HepG2 (cell line): Measurements from ENCODE around the gene GALR2. TPM values are rescaled to one million over a fixed set of nuclear protein-coding genes. Genes with fewer than 3 reads are reported as not detected.

Experiments
- CBX1 ChIP-seq: IDR thresholded peaks from one replicate; pipeline ENCODE4 v1.6.1; 2016; ENCODE audit warnings: antibody characterized with exemption, low read depth
- CC2D1A ChIP-seq: sonication (generic); formaldehyde crosslinking; IDR thresholded peaks from 2 replicates; pipeline ENCODE4 v1.8.1; 2023; ENCODE audit warnings: mild to moderate bottlenecking, missing genetic modification reagents
- DMAP1 ChIP-seq: IDR thresholded peaks from 2 replicates; pipeline ENCODE4 v1.6.1; 2016
- EHMT2 ChIP-seq: fragments of 200-600 bp; sonication (generic); IDR thresholded peaks from 2 replicates; pipeline ENCODE4 v1.7.0; 2017; ENCODE audit warnings: antibody characterized with exemption, low read depth, low read length, borderline replicate concordance
- HES4 ChIP-seq: sonication (generic); formaldehyde crosslinking; IDR thresholded peaks from 2 replicates; pipeline ENCODE4 v1.9.0; 2021; ENCODE audit warnings: mild to moderate bottlenecking, missing genetic modification reagents, borderline replicate concordance
- HOXA9 ChIP-seq: sonication (generic); formaldehyde crosslinking; IDR thresholded peaks from 2 replicates; pipeline ENCODE4 v1.8.1; 2022; ENCODE audit warnings: missing genetic modification reagents, mild to moderate bottlenecking, moderate library complexity, borderline replicate concordance
- HOXD1 ChIP-seq: sonication (generic); formaldehyde crosslinking; IDR thresholded peaks from 2 replicates; pipeline ENCODE4 v1.5.0; 2020; ENCODE audit warnings: missing genetic modification reagents
- KMT2B ChIP-seq: IDR thresholded peaks from 2 replicates; pipeline ENCODE4 v1.6.1; 2016; ENCODE audit warnings: missing genetic modification reagents, missing compliant biosample characterization
- NR2F1 ChIP-seq, 2 experiments: fragments of 450-650 bp in 1 of 2; formaldehyde crosslinking in 1 of 2; IDR thresholded peaks; 2 replicates each; pipeline versions ENCODE4 v1.5.0 to v1.6.1; 2016 to 2020; ENCODE audit warnings: mild to moderate bottlenecking in 1 of 2, missing compliant biosample characterization in 1 of 2, missing genetic modification reagents in 1 of 2, moderate library complexity in 1 of 2
- RBFOX2 ChIP-seq: fragments of 200-400 bp; formaldehyde crosslinking; IDR thresholded peaks from 2 replicates; pipeline ENCODE4 v1.6.1; 2017; ENCODE audit warnings: low read depth, mild to moderate bottlenecking, low read length
- SAFB2 ChIP-seq: sonication (generic); formaldehyde crosslinking; IDR thresholded peaks from 2 replicates; pipeline ENCODE4 v1.5.1; 2020; ENCODE audit warnings: missing genetic modification reagents, low read depth, mild to moderate bottlenecking, borderline replicate concordance
- SETDB1 ChIP-seq: sonication (generic); formaldehyde crosslinking; IDR thresholded peaks from 2 replicates; pipeline ENCODE4 v1.5.1; 2020; ENCODE audit warnings: missing genetic modification reagents, mild to moderate bottlenecking, borderline replicate concordance
- ZNF670 ChIP-seq: sonication (generic); formaldehyde crosslinking; IDR thresholded peaks from 2 replicates; pipeline ENCODE4 v1.8.0; 2022; ENCODE audit warnings: mild to moderate bottlenecking, missing genetic modification reagents, borderline replicate concordance
- polyA plus RNA-seq, 8 experiments: library from polyadenylated mRNA; depleted of rRNA in 3 of 8; stranded (reverse) in 7 of 8; unstranded in 1 of 8; fragments of >200 nt; fragmentation: Illumina TruSeq in 4 of 8; extraction: Trizol in 4 of 8; gene quantifications; 2 replicates each; pipeline versions ENCODE4 v1.2.1 to v1.2.3, GENCODE V29; 2011 to 2016; ENCODE audit warnings: low read depth in 4 of 8, missing spikeins in 1 of 8, mixed read lengths in 1 of 8; ENCODE audit not compliant: insufficient read depth in 1 of 8
- total RNA-seq, 5 experiments: library from RNA; depleted of rRNA; stranded (reverse); fragments of >200 nt; fragmentation: Illumina TruSeq; extraction: Trizol; gene quantifications; 2 replicates each; pipeline ENCODE4 v1.2.3, GENCODE V29; 2016; ENCODE audit warnings: low read depth in 1 of 5
- TF ChIP-seq, protein P1 (sequence below): conservative IDR thresholded peaks from 2 replicates; pipeline ENCODE4 v1.6.1; 2018; ENCODE audit warnings: missing genetic modification reagents
- TF ChIP-seq, protein P2 (sequence below): sonication (generic); formaldehyde crosslinking; IDR thresholded peaks from 2 replicates; pipeline ENCODE4 v1.5.1; 2020; ENCODE audit warnings: mild to moderate bottlenecking, missing genetic modification reagents, borderline replicate concordance
- TF ChIP-seq, protein P3 (sequence below): IDR thresholded peaks from 2 replicates; pipeline ENCODE4 v1.4.0; 2020; ENCODE audit warnings: mild to moderate bottlenecking, missing genetic modification reagents

GALR2 gene
- total and polyA plus RNA-seq, 2 of the 13 experiments (the other 11 are each of a cell fraction or from before 2014, with no cell fraction given) = 0.48 to 0.58 TPM

DNA sequence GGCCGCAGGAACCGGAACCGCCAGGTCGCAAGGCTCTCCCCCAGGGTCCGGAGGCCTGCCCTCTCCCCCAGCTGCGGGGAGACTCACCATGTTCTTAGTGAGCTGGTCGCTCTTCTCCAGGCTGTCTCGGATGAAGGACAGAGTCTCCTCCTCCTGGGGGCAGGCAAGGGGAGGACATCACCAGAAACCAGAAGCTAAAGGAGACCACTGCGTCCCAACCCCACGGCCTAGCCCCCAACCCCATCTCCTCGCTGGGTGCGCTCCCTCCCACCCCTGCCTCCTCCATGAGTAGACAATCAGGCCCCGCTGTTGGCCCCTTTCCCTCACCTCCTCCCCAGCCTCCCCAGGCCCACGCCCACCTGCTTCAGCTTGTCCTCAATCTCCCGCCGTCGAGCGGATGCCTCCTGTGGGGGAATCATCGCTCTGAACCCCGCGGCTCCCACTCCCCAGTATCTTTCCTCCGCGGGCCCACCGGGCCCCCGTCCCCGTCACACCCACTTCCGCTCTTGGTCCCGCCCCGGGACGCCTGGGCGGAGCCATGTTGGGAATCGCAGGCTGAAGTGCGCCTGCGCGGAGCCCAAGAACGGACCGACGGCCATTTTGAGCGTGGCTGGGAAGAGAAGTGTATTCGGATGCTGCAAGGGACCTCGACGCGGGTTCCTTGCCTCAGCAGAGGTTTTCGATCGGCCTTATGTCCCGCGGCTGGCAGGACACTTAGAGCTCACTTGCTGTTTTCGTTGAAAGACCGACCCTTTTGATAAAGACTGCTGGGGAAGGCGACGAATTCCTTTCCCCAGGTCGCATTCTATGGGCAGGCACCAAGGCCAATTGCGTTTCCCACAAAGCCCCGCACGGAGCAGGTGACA, 28.9 kb downstream of the GALR2 start, which contains the start of gene EXOC7 (continued):
- TF ChIP-seq NR2F1 (CRISPR knock-in tag; IDR thresholded peaks at IDR 0.05) (peak in 1 of 2 experiments; percentile 7; a peak in 1 of 4 replicates), HOXA9 (CRISPR knock-in tag) (no peak), CBX1 (peak; percentile 50), SETDB1 (CRISPR knock-in tag) (no peak), DMAP1 (CRISPR knock-in tag) (peak; percentile 88; the same call in 1 of the 2 replicates), HOXD1 (no peak), EHMT2 (0 out of 2 replicates have a peak, but pooled peaks have one; percentile 72), RBFOX2 (peak; percentile 94), SAFB2 (peak; percentile 73), KMT2B (CRISPR knock-in tag) (no peak), HES4 (CRISPR knock-in tag) (peak; percentile 34; the same call in 1 of the 2 replicates), CC2D1A (CRISPR knock-in tag) (no peak), ZNF670 (CRISPR knock-in tag) (peak; percentile 94)
- TF ChIP-seq, protein P1, sequence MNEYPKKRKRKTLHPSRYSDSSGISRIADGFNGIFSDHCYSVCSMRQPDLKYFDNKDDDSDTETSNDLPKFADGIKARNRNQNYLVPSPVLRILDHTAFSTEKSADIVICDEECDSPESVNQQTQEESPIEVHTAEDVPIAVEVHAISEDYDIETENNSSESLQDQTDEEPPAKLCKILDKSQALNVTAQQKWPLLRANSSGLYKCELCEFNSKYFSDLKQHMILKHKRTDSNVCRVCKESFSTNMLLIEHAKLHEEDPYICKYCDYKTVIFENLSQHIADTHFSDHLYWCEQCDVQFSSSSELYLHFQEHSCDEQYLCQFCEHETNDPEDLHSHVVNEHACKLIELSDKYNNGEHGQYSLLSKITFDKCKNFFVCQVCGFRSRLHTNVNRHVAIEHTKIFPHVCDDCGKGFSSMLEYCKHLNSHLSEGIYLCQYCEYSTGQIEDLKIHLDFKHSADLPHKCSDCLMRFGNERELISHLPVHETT = peak; percentile 70; the same call in 1 of the 2 replicates
- TF ChIP-seq, protein P2, sequence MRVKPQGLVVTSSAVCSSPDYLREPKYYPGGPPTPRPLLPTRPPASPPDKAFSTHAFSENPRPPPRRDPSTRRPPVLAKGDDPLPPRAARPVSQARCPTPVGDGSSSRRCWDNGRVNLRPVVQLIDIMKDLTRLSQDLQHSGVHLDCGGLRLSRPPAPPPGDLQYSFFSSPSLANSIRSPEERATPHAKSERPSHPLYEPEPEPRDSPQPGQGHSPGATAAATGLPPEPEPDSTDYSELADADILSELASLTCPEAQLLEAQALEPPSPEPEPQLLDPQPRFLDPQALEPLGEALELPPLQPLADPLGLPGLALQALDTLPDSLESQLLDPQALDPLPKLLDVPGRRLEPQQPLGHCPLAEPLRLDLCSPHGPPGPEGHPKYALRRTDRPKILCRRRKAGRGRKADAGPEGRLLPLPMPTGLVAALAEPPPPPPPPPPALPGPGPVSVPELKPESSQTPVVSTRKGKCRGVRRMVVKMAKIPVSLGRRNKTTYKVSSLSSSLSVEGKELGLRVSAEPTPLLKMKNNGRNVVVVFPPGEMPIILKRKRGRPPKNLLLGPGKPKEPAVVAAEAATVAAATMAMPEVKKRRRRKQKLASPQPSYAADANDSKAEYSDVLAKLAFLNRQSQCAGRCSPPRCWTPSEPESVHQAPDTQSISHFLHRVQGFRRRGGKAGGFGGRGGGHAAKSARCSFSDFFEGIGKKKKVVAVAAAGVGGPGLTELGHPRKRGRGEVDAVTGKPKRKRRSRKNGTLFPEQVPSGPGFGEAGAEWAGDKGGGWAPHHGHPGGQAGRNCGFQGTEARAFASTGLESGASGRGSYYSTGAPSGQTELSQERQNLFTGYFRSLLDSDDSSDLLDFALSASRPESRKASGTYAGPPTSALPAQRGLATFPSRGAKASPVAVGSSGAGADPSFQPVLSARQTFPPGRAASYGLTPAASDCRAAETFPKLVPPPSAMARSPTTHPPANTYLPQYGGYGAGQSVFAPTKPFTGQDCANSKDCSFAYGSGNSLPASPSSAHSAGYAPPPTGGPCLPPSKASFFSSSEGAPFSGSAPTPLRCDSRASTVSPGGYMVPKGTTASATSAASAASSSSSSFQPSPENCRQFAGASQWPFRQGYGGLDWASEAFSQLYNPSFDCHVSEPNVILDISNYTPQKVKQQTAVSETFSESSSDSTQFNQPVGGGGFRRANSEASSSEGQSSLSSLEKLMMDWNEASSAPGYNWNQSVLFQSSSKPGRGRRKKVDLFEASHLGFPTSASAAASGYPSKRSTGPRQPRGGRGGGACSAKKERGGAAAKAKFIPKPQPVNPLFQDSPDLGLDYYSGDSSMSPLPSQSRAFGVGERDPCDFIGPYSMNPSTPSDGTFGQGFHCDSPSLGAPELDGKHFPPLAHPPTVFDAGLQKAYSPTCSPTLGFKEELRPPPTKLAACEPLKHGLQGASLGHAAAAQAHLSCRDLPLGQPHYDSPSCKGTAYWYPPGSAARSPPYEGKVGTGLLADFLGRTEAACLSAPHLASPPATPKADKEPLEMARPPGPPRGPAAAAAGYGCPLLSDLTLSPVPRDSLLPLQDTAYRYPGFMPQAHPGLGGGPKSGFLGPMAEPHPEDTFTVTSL (CRISPR knock-in tag) = peak; percentile 68; the same call in 1 of the 2 replicates
- TF ChIP-seq, protein P3, sequence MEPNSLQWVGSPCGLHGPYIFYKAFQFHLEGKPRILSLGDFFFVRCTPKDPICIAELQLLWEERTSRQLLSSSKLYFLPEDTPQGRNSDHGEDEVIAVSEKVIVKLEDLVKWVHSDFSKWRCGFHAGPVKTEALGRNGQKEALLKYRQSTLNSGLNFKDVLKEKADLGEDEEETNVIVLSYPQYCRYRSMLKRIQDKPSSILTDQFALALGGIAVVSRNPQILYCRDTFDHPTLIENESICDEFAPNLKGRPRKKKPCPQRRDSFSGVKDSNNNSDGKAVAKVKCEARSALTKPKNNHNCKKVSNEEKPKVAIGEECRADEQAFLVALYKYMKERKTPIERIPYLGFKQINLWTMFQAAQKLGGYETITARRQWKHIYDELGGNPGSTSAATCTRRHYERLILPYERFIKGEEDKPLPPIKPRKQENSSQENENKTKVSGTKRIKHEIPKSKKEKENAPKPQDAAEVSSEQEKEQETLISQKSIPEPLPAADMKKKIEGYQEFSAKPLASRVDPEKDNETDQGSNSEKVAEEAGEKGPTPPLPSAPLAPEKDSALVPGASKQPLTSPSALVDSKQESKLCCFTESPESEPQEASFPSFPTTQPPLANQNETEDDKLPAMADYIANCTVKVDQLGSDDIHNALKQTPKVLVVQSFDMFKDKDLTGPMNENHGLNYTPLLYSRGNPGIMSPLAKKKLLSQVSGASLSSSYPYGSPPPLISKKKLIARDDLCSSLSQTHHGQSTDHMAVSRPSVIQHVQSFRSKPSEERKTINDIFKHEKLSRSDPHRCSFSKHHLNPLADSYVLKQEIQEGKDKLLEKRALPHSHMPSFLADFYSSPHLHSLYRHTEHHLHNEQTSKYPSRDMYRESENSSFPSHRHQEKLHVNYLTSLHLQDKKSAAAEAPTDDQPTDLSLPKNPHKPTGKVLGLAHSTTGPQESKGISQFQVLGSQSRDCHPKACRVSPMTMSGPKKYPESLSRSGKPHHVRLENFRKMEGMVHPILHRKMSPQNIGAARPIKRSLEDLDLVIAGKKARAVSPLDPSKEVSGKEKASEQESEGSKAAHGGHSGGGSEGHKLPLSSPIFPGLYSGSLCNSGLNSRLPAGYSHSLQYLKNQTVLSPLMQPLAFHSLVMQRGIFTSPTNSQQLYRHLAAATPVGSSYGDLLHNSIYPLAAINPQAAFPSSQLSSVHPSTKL (CRISPR knock-in tag) = 0 out of 2 replicates have a peak, but pooled peaks have one; percentile 47
